ENCODE results near the gene DCST1. TPM values are rescaled to one million over a fixed set of nuclear protein-coding genes. Genes with fewer than 3 reads are reported as not detected.

DCST1 gene
- total and polyA plus RNA-seq, 2 of the 8 experiments (the other 6 are each of a cell fraction or from before 2014, with no cell fraction given) = not detected

DNA sequence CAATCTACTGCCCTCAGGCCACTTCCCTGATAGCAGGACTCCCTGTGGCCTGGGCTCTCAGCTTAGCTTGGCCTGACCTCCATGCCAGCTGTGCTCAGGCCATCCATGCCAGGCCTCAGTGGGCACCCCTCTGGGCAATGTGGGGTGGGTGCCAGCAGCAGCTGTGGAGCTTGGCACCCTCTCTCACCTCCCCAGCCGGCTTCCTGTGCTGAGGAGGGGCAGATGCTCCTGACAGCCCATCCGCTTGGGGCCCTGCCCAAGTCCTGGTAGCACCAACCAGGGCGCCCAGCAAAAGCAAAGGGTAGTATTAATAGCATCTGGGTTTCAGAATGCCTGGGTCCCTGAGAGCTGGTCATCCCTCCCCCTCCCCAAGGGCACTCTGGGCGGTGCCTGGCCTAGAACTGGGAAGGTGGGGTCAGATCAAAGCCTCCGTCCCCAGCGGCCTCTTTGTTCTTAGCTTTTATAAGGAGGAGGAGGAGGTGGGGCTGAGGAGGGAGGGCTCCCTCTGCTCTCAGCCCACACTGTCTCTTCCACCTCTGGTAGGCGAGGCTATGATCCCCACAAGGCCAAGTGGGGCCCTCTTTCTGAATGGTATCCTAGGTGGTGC, 36.0 kb downstream of the DCST1 start (continued):
- TF ChIP-seq CHD7 (IDR thresholded peaks at IDR 0.05; ENCODE audit: insufficient replicate concordance, low read length) (no peak), SIX5 (IDR thresholded peaks at IDR 0.05; ENCODE audit: low read depth, low read length) (no peak), SRF (IDR thresholded peaks at IDR 0.05; ENCODE audit: low read depth, low read length) (no peak), PHF8 (conservative IDR thresholded peaks at IDR 0.05; ENCODE audit: low read depth, low read length) (no peak), TAF1 (IDR thresholded peaks at IDR 0.05; ENCODE audit: low read depth, low read length) (no peak), RAD21 (IDR thresholded peaks at IDR 0.05 in 1 of 2, conservative IDR thresholded peaks at IDR 0.05 in 1 of 2; ENCODE audit: low read depth in 2 of 2, low read length in 2 of 2) (no peak)
